IMR-90 (cell line): ENCODE data around the gene MOB2. TPM values are rescaled to one million over a fixed set of nuclear protein-coding genes. Genes with fewer than 3 reads are reported as not detected.

Experiments
- ATAC-seq: fragments of 200-7000 bp; cut with Tn5 transposase; 2 replicates; pipeline ENCODE4 v1.9.1; 2020; ENCODE audit warnings: low read depth, mild to moderate bottlenecking, moderate library complexity
- BruUV-seq: library from RNA; stranded (reverse); fragments of 400-500 nt; replicated peaks from 2 replicates; lab custom pipeline; 2021; lab: Mats Ljungman, UMichigan
- CTCF ChIA-PET: fragments of 300-600 bp; formaldehyde crosslinking; extraction: SDS; loops from one replicate; lab custom pipeline; 2021; ENCODE audit warnings: antibody characterized with exemption; lab: Yijun Ruan, JAX
- POLR2A ChIA-PET: fragments of 300-600 bp; sonication (Branson Sonifier 250); formaldehyde crosslinking; loops from one replicate; lab custom pipeline; 2022; ENCODE audit warnings: antibody characterized with exemption; ENCODE audit not compliant: unreplicated experiment; lab: Charles Lee
- DNase-seq: peaks from one replicate; pipeline ENCODE4 v3.0.0; 2013
- H2AFZ ChIP-seq: replicated peaks from 2 replicates; pipeline ENCODE3; 2013; ENCODE audit warnings: low read length, mild to moderate bottlenecking; ENCODE audit not compliant: poor library complexity
- H2AK5ac ChIP-seq: 2 replicates; pipeline ENCODE4 v1.6.1; 2013; ENCODE audit warnings: low read depth, low read length, inconsistent platforms
- H2AK9ac ChIP-seq: replicated peaks from 2 replicates; pipeline ENCODE3; 2013; ENCODE audit warnings: mild to moderate bottlenecking, low read depth, low read length, moderate library complexity; ENCODE audit not compliant: poor library complexity
- H2BK120ac ChIP-seq: 2 replicates; pipeline ENCODE4 v1.6.1; 2013; ENCODE audit warnings: low read depth, low read length, inconsistent platforms
- H2BK15ac ChIP-seq: 3 replicates; pipeline ENCODE4 v1.6.1; 2013; ENCODE audit warnings: low read depth, low read length, inconsistent platforms
- H2BK20ac ChIP-seq: 2 replicates; pipeline ENCODE4 v1.6.1; 2013; ENCODE audit warnings: low read depth, mild to moderate bottlenecking, inconsistent platforms, low read length, moderate library complexity
- H2BK5ac ChIP-seq: 2 replicates; pipeline ENCODE4 v1.6.1; 2013; ENCODE audit warnings: mild to moderate bottlenecking, low read depth, low read length, inconsistent platforms; ENCODE audit not compliant: poor library complexity, severe bottlenecking
- H3K14ac ChIP-seq: replicated peaks from 2 replicates; pipeline ENCODE4 v1.6.1; 2013; ENCODE audit warnings: low read depth, low read length, inconsistent platforms
- H3K18ac ChIP-seq: 2 replicates; pipeline ENCODE4 v1.6.1; 2013; ENCODE audit warnings: low read depth, low read length, control low read depth
- H3K23ac ChIP-seq: 2 replicates; pipeline ENCODE4 v1.6.1; 2013; ENCODE audit warnings: low read depth, low read length, inconsistent platforms
- H3K27ac ChIP-seq: 2 replicates; pipeline ENCODE4 v1.5.1; 2013; ENCODE audit warnings: mild to moderate bottlenecking, control low read depth, low read length; ENCODE audit not compliant: insufficient read depth
- H3K27me3 ChIP-seq: 2 replicates; pipeline ENCODE4 v1.6.1; 2013; ENCODE audit warnings: low read length; ENCODE audit not compliant: control insufficient read depth, insufficient read depth
- H3K36me3 ChIP-seq: 2 replicates; pipeline ENCODE4 v1.6.1; 2013; ENCODE audit warnings: low read length, mixed read lengths; ENCODE audit not compliant: control insufficient read depth, insufficient read depth
- H3K4ac ChIP-seq: 2 replicates; pipeline ENCODE4 v1.6.1; 2013; ENCODE audit warnings: low read depth, low read length, inconsistent platforms
- H3K4me1 ChIP-seq: 2 replicates; pipeline ENCODE4 v1.6.1; 2013; ENCODE audit warnings: low read length, mixed read lengths; ENCODE audit not compliant: control insufficient read depth, insufficient read depth
- H3K4me2 ChIP-seq: 2 replicates; pipeline ENCODE4 v1.6.1; 2013; ENCODE audit warnings: low read depth, mild to moderate bottlenecking, control low read depth, low read length, moderate library complexity
- H3K4me3 ChIP-seq: 2 replicates; pipeline ENCODE4 v1.5.1; 2013; ENCODE audit warnings: low read depth, mild to moderate bottlenecking, control low read depth, low read length, moderate library complexity; ENCODE audit not compliant: insufficient read depth
- H3K56ac ChIP-seq: 2 replicates; pipeline ENCODE4 v1.6.1; 2013; ENCODE audit warnings: low read length, inconsistent platforms; ENCODE audit not compliant: insufficient read depth; ENCODE audit errors: extremely low read depth
- H3K79me1 ChIP-seq, 2 experiments: 2 replicates each; pipeline ENCODE4 v1.6.1; 2013; ENCODE audit warnings: low read length in 2 of 2, inconsistent platforms in 1 of 2, low read depth in 1 of 2
- H3K9ac ChIP-seq: 2 replicates; pipeline ENCODE4 v1.6.1; 2013; ENCODE audit warnings: low read depth, low read length, control low read depth
- H3K9me1 ChIP-seq: 2 replicates; pipeline ENCODE4 v1.6.1; 2013; ENCODE audit warnings: low read length, inconsistent platforms; ENCODE audit not compliant: insufficient read depth
- H3K9me3 ChIP-seq: 2 replicates; pipeline ENCODE4 v1.6.1; 2013; ENCODE audit warnings: low read length; ENCODE audit not compliant: control insufficient read depth, insufficient read depth
- H4K20me1 ChIP-seq: 2 replicates; pipeline ENCODE4 v1.6.1; 2013; ENCODE audit warnings: low read length, inconsistent platforms; ENCODE audit not compliant: insufficient read depth
- H4K5ac ChIP-seq: 2 replicates; pipeline ENCODE4 v1.6.1; 2013; ENCODE audit warnings: mild to moderate bottlenecking, low read depth, low read length, control low read depth
- H4K8ac ChIP-seq, 2 experiments: 2 replicates each; pipeline ENCODE4 v1.6.1; 2013; ENCODE audit warnings: low read depth in 2 of 2, low read length in 2 of 2, control low read depth in 1 of 2, inconsistent platforms in 1 of 2
- H4K91ac ChIP-seq: 2 replicates; pipeline ENCODE4 v1.6.1; 2013; ENCODE audit warnings: low read depth, low read length, inconsistent platforms; ENCODE audit not compliant: insufficient read depth
- BHLHE40 ChIP-seq: fragments of 150-350 bp; IDR thresholded peaks from 2 replicates; pipeline ENCODE4 v1.6.1; 2016; ENCODE audit warnings: mild to moderate bottlenecking, low read depth, low read length
- CEBPB ChIP-seq: IDR thresholded peaks from 2 replicates; pipeline ENCODE4 v1.6.1; 2012; ENCODE audit warnings: low read depth, low read length, improper control_type of control experiment
- CTCF ChIP-seq: conservative IDR thresholded peaks from 2 replicates; pipeline ENCODE4 v1.5.1; 2012; ENCODE audit warnings: mild to moderate bottlenecking, low read depth, low read length, improper control_type of control experiment
- WGBS, 2 experiments: methylation state at CpG; one replicate each; pipeline versions ENCODE4 v1.1.5 to v1.1.7; 2013; ENCODE audit warnings: missing lambda C conversion rate in 2 of 2; ENCODE audit not compliant: insufficient read length in 1 of 2; ENCODE audit errors: extremely low coverage in 2 of 2; 5-methylcytosine and 5-hydroxymethylcytosine counted together
- dilution Hi-C: fragments of 300-500 bp; cut with HindIII; formaldehyde crosslinking; loops from one replicate; pipeline ENCODE4 v1.14.3; 2018; ENCODE audit warnings: low sequenced_read_pairs; ENCODE audit not compliant: unreplicated experiment
- in situ Hi-C: fragments of 300-500 bp; cut with MboI; formaldehyde crosslinking; loops from 3 replicates; pipeline ENCODE4 v1.14.3; 2019; ENCODE audit warnings: low sequenced_read_pairs, inconsistent platforms, mixed read lengths
- intact Hi-C: fragments of 100-400 bp; cut with micrococcal nuclease; formaldehyde crosslinking; loops from 2 replicates; pipeline ENCODE4 v1.10.0; 2022
- polyA plus RNA-seq, 3 experiments: library from polyadenylated mRNA; depleted of rRNA; stranded (reverse); fragments of >200 nt; gene quantifications; 2 replicates each; pipeline ENCODE4 v1.2.3, GENCODE V29; 2012; ENCODE audit warnings: low replicate concordance in 1 of 3
- total RNA-seq: library from RNA; depleted of rRNA; stranded (reverse); fragments of >200 nt; gene quantifications from 2 replicates; pipeline ENCODE4 v1.2.3, GENCODE V29; 2012

The MOB2 gene
- total and polyA plus RNA-seq, 2 of the 4 experiments (the other 2 are of a cell fraction), result 23.7 to 36.2 TPM

DNA sequence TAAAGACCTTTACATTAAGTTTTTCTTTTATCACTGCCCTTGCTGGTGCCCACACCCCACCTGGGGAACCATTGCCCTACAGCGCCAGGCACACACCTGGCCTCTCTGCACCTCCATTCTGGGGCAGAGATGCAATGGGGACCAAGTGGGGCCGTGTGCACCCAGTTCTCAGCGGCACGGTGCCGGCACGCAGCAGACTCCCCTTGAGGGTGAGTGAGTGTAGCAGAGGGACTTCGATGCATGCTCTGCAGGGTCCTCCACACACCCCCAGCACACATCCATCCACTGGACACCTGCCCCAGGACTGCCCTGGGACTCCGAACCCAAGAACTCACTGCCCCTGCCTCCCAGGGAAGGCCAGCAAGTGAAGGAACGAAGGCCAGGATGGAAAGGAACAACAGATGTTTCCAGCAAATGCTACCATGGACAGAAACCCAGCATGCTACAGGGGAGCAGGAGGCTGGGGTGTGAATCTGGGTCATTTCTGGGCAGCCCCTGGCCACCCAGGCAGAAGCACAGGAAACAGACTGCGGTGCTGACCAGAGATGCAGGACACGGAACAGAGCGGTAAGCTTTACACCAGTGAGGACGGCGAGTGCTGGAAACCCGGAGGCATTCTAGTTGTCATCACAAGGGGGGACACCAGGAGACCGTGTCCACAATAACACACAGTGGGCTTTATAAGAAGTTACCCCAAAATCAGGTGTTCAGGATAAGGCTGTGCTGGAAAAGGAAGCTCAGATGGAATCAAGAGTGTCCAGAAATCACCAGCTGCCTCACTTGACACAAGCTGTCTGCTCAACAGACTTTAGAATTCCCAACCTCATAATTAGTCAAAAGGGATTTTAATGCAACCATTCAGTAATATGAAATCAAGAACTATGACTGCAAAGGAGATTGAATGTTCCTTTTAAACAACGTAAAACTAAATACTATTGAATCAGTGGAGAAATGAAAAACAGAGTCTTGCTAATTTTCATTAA lies 32.7 kb upstream of the MOB2 start:
- intact Hi-C loops, result no loop called here

More for the DNA sequence above, 32.7 kb upstream of the MOB2 start:
- Histone ChIP-seq H3K9me1 (no peaks in the 10 kb centered on the region; the same call in 1 of the 2 replicates), H4K5ac (no peak overlapping the region), H3K9me3 (no peaks in the 10 kb centered on the region), H3K79me1 (peaks cover 36 to 70% of the 10 kb centered on the region in 2 experiments), H2BK15ac (no peak overlapping the region), H3K27ac (no peak overlapping the region), H3K4me3 (no peak overlapping the region), H3K18ac (no peak overlapping the region), H3K56ac (no peak overlapping the region), H3K9ac (no peak overlapping the region), H3K27me3 (no peaks in the 10 kb centered on the region), H3K4me2 (no peak overlapping the region), H2AK9ac (no peak overlapping the region), H2BK20ac (no peak overlapping the region), H3K14ac (no peak overlapping the region), H4K20me1 (peaks cover 93% of the 10 kb centered on the region), H3K4ac (no peak overlapping the region), H3K4me1 (peaks cover 19% of the 10 kb centered on the region), H2BK120ac (no peak overlapping the region), H2AFZ (no peak overlapping the region), H3K36me3 (no peaks in the 10 kb centered on the region), H2AK5ac (no peak overlapping the region), H4K8ac (no peak overlapping the region), H2BK5ac (no peak overlapping the region), H3K23ac (no peak overlapping the region), H4K91ac (no peak overlapping the region)
- ATAC-seq (no peak), DNase-seq (no peak)
- TF ChIP-seq BHLHE40 (no peak), CEBPB (no peak), CTCF (no peak)
- dilution Hi-C loops (no loop called here), in situ Hi-C loops (loop anchor here (25.0 kb wide), 1 partner anchor 307 kb away; the partner anchor contains the start of gene MUC5B)
- POLR2A ChIA-PET, result no interaction called here
- CTCF ChIA-PET, result no interaction called here
- no TSS peak for BruUV-seq
- 97% methylated on average over 4 of the region's 17 CpGs; no CpG with 5 or more reads in 1 of the 2 experiments for WGBS, 2 experiments
